Raji (cell line): ENCODE results near the gene SCARB1.

Source experiments
- POLR2A ChIP-seq: IDR thresholded peaks from 2 replicates; pipeline ENCODE4 v1.6.1; 2011; ENCODE audit warnings: low read depth, low read length, control low read depth; ENCODE audit not compliant: insufficient read depth

SCARB1 gene

DNA sequence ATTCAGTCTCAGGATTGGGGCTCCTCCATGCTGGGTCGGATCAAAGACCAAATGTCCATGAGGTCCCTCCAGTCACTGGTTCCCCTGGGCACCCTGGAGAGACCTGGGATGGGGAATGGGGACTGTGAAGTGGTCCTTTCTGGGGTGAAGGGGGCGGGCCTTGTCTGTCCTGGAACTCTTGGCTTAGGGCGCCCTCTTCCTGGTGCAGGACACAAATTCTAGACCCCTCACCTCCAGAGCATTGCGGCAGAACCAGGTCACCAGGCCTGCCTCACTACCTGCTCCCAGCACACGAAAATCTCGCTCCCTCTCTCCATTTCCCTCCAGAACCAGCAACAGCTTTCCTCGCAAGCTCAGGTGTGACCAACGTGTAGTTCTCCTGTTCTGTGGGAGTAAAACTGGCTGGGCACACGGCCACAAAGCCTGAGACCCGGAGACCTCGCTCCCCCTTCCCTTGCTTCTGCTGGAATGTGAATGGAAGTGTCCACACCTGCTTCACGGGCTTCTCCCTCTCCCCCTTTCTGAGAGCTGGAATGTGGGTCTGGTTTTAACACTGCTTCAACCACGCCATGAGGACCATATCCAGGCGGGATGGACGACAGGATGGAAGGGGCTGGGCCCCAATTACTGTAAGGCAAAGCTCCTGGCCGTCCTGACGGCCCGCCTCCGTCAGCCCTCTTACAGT, 112.7 kb downstream of the SCARB1 start:
- no peak for TF ChIP-seq POLR2A

DNA sequence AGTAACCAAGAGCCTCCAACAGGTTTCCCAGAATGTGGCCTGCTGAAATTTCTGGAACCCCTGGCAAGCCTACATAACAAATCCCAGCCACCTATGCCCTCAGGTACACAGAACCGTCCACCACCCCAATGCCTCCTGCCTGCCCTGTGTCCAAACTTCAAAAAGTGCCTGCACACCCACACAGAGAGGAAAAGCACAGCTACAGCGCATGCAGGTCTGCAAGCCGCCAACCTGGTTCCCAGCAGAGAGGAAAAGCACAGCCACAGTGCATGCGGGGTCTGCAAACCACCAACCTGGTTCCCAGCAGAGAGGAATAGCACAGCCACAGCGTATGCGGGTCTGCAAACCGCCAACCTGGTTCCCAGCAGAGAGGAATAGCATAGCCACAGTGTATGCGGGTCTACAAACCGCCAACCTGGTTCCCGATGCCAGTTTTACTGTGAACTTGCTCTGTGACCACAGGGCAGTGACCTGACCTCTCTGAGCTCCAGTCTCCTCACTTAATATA, 113.5 kb downstream of the SCARB1 start:
- TF ChIP-seq POLR2A, result no peak

DNA sequence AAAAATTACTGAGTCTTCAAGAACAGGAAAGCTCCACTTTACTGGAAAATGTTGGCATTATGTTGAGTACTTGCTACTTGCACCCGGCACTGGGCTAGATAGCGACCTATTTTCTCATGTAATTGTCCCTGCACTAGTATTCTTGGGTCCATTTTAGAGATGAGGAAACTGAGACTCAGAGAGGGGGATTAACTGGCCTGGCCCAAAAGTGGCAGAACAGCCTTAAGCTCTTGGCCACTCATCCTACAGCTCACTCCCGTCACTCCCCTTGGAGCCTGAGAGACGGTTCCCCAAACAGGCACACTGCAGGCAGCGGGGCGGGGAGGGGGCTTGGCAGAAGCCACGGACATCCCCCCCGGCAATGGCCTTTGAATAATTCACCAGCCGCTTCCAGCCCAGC, 113.9 kb downstream of the SCARB1 start:
- TF ChIP-seq POLR2A, result no peak

DNA sequence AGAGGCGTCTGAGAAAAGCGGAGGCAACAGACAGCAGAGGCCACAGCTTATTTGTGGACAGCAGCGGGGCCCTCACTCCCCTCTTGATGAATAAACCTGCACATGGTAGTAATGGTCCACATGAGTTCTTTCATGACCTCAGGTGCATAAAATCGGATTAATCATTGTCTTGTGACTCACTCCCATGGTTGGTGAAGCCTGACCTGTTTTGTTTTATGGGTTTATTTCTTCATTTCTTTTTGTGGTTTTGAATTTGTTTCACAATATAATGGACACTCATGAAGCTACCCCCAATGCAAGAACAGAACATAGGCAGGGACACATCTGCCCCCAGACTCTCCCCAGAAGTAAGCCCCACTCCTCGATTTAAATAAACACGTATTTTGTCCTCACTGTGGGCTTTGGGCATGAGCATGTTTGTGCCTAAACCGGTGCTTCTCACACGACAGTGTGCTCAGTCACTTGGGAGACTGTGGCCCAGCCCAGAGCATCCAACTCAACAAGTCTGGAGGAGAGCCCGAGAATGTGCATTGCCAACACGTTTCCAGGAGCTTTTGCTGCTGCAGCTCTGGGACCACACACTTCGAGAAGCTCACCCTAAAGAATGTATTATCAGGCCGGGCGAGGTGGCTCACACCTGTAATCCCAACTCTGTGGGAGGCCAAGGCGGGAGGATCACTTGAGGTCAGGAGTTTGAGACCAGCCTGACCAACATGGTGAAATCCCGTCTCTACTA, 116.1 kb downstream of the SCARB1 start:
- no peak for TF ChIP-seq POLR2A

DNA sequence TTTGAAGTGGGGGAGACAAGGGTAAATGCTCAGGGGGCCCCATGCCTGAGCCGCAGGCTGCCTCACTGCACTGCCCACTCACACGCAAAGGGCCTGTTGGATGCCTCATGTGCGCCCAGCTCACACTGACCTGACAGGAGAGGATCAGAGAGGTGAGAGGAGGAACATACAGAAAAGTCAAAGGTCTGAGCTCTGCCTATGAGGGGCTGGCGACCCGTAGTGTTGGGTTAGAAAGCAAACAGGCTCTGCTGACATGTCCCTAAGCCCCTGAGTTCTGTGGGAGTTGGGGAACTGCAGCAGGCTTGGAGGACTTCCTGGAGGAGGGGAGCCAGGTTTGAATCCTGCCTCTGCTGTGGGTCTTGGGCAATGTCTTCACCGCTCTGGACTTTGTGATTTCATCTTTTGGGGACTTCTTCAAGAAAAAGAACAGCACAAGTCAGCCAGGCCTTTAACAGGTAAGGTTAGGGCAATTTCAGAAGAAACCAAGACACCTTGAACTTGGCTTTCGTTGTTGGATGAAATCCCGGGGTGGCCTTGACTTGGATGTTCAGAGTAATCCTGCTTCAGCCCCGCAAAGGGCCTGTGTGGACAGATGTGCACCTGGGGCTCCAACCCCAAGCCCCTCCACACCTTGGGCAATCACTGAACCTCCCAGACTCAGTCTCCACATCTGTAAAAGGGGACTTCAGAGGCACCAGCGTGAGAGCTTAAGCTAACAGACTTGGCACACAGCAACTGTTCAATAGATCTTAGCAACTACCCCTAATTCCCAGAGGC, 116.8 kb downstream of the SCARB1 start:
- no peak for TF ChIP-seq POLR2A

DNA sequence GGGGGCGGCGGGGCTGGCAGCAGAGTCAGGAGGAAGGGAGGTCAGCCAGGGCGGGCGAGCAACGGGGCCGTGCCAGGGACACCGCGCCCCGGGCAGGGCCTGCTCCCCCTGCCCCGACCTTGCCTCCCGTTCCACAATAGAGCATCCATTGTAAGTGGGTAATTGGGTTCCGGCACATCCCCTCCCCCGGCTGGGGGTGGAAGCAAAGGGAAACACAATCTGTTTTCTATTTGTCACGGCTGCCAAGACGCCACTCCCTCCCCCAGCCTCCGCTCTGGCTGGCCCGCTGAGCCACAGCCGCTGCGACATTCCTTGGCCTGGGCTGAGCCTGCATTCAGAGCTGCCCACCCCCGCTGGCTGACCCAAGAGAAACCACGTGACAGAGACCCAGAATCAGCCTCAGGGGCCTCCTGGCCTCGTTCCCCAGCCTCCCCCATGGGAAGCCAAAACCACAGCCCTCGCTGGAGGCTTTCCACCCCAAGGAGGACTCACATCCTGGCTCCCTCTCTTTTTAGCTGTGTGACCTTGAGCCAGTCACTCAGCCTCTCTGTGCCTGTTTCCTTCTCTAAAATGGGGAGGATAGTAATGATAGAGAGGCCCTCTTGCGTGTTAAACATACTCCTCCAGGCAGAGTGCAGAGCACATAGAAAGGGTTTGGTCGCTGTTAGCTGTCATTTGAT, 117.6 kb downstream of the SCARB1 start:
- no peak for TF ChIP-seq POLR2A

DNA sequence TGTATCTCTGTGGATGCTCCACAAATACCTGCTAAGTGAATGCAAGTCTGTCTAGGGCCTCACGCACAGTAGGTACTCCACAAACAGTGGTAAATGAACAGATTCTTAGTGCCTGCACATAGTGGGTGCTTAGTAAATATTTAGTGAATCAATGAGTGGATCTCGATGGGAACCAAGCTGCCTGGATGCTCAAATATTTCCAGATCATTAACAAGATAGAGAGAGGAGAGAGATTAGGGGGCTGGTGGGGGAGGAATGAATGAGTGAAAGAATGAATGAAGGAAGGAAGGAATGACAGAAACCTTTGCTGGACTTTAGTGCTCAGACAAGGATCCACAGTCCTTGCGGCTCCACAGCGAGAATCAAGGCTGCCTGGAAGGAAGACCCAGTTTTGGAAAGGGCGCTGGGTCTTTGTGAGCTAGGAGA, 118.2 kb downstream of the SCARB1 start:
- TF ChIP-seq POLR2A, result no peak

DNA sequence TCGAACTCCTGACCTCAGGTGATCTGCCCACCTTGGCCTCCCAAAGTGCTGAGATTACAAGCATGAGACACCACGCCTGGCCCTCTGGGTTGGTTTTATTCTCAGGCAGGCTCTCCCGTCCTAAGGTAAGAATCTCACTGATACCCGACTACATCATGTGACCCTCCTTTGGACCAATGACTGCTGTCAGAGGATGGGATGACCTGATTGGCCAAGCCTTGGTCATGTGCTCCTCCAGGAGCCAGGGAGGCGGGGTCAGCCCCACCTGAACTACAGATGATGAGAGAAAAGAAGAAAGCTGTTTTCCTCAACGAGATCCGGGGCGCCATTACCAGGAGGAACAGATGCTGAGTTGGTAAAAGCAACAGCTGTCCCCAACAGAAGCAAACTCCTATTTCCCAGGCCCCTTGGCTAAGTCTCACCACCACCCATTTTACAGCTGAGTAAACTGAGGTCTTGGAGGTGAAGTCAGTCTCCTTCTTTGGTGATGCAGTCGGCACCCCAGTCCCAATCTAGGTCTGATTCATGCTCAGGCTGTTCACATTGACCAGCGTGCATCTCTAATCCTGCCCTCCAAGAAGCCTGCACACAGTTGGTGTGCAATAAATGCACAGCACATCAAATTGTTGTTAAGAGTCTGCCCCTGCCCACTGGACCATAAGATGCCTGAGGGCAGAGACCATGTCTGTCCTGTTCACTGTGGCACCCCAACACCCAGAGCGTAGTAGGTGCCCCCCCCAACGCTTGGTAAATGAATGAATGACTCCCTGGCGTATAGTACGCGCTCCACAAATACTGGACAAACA, 118.8 kb downstream of the SCARB1 start:
- TF ChIP-seq POLR2A, result no peak; the same call in 1 of the 2 replicates

DNA sequence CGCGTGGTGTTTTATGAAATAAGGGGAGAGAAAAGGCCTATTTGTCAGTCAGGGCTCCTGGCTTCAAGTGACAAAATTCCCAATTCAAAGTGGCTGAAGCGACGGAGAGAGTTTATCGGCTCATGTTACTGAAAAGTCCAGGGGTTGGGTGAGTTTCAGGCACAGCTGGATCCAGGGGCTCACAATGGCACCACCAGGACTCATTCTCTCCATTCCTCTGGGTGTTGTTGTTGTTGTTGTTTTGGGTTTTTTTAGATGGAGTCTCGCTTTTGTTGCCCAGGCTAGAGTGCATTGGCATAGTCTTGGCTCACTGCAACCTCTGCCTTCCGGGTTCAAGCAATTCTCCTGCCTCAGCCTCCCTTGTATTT, 119.4 kb downstream of the SCARB1 start:
- TF ChIP-seq POLR2A, result no peak

DNA sequence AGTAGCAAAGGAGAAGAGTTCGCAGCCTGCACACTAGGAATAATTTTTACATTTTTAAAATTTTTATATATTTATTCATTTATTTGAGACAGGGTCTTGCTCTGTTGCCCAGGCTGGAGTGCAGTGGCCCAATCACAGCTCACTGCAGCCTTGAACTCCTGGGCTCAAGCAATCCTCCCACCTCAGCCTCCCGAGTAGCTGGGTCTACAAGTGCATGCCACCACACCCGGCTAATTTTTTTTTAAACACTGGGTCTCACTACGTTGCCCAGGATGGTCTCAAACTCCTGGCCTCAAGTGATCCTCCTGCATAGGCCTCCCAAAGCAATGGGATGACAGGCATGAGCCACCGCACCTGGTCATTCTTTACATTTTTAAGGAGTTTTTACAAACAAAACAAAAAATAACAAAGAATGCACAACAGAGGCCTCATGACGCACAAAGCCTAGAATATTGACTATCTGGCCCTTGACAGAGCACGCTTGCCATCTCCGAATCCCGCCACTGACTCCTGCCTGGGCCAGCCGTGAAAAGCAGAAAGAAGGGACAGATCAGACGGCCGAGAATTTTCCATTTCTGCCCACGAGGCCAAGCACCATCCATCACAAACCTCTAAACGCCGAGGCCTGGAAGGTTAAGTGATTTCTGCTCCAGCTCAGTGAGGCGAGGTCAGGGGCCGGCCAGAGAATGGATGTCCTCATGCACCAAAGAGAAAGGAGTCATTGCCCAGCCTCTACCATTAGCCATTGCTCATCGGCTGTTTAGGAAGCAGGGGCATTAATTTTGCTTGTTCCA, 120.0 kb downstream of the SCARB1 start:
- TF ChIP-seq POLR2A, result no peak

DNA sequence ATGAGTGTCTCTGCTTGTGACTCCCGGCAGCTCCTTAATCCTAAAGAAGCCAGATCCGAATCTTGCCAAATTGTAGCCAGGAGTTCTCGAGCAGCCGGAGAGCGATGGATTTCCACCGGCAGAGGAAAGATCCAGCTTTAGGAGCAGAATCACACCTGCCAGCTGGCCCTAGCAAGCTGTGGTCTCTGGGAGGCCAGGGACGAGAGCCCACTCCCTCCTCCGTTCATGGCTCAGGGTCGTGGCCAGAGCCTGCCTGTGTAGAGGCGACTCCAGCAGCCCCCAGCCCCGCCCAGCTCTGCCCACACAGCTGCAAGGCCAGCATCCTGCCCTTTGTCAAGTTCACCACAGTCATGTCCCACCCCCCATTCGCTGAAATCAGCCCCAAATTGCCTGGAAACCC, 121.0 kb downstream of the SCARB1 start:
- TF ChIP-seq POLR2A, result no peak

DNA sequence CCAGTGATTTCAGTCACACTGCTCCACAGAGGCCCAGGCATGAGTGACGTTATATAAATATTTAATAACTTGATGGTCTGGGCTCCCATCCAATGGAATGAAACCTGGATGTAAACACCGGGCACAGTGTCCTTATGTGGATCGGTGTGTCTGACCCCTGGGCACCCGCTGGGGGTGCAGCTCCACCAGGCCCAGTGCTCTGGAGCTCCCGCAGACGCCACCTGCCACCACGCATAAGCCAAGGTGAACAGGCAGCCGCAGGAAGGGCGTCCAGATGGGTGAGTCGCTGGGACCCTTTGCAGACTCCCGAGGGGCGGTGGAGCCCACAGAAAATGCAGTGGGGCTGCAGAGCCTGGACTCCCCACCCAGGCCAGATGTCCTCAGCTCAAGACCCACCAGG, 121.6 kb downstream of the SCARB1 start:
- TF ChIP-seq POLR2A, result no peak

DNA sequence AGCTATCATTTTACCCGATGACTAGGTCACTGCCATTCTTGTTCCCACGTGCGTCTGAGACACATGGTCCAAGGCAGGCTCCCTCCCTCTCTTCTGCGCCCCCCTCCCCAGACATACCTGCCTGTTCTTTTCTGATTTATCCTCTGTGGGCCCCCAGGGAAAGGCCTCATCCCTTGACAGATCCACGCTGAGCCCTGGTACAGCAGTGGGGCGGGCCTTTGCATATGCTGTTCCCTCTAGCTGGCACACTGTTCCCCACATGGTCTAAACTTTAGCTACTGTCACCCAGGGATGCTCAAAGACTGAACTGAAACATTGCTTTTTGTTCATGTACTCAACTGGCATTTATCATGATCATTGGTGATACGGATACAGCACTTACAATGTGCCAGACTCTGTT, 122.5 kb downstream of the SCARB1 start:
- TF ChIP-seq POLR2A, result no peak
